GM21723 (cell line): Measurements from ENCODE around the gene DDX54.

Source experiments
- ATAC-seq: cut with Tn5 transposase; IDR thresholded peaks from one replicate; pipeline ENCODE4 v1.9.1; 2021; ENCODE audit warnings: mild to moderate bottlenecking, moderate library complexity; ENCODE audit not compliant: unreplicated experiment

DDX54 gene

GRCh38 chr12:113164014-113164413, 21.3 kb downstream of the DDX54 start:
- no peak for ATAC-seq

DNA sequence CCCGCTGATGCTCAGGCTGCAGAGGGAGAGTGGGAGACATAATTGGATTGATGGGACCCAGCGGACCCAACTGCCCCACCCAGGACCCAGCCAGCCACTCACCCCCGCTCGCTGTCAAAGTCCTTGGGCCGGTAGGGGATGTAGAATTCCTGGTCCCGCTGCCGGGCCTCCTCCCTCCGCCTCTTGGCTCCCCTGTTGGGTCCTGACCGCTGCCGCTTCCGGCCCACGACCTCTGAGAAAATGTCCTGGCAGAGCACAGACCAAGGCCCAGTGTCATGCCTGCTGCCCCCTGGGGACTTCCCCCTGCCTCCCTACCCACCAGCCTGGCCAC, 22.3 kb downstream of the DDX54 start:
- no peak for ATAC-seq

DNA sequence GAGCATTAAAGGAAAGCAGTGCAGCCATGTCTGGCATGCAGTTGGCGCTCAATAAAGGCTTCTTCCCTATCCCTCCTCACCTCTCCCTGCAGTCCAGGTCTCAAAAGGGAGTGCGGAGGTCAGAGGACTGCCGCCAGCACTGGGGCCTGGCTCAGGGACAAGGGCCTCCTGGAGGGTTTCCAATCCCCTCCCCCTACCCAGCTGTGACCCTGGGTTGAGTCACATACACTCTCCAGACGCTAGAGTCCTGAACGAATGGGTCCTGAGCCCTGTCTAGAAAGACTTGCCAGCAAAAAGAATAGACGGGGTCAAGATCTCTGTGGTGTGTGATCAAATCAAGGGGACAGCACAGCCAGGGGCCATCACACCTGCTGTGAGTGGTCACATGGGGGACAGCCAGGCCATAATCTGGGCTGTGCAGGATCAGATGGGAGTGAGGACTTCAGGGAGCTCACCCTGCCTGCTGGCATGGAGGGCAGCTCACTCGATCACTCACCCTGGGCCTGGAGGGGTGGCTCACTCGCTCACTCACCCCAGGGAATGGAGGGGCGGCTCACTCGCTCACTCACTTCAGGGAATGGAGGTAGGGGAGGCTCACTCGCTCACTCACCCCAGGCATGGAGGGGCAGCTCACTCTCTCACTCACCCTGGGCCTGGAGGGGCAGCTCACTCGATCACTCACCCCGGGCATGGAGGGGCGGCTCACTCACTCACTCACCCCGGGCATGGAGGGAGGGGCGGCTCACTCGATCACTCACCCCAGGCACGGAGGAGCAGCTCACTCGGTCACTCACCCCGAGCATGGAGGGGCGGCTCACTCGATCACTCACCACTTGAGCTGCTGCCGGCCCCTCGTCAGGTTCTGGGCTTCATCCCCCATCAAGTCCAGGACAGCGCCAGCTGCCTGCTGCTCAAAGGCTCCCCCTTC, 22.9 kb downstream of the DDX54 start:
- no peak for ATAC-seq

DNA sequence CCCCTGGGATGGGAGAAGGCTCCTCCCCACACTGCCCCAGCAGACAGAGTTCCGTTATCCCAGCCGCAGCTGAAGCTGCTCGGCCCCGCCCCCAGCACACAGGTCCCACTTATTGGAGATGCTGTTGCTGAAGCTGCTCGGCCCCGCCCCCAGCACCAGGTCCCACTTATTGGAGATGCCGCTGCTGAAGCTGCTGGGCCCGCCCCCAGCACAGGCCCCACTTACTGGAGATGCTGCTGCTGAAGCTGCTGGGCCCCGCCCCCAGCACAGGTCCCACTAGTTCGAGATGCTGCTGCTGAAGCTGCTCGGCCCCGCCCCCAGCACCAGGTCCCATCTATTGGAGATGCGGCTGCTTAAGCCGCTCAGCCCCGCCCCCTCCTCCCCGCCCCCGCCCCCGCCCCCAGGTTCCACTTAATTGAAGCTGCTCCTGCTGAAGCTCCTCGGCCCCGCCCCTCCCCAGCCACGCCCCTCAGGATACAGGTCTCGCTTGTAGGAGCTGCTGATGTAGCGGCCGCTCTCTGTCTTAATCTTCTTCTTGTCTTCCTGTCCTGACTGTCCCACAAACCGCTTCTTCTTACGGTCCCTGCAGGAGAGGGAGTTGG, 23.8 kb downstream of the DDX54 start:
- ATAC-seq: no peak

- no peak for ATAC-seq
Observed at GRCh38 chr12:113159937-113160336, 25.3 kb downstream of the DDX54 start.

DNA sequence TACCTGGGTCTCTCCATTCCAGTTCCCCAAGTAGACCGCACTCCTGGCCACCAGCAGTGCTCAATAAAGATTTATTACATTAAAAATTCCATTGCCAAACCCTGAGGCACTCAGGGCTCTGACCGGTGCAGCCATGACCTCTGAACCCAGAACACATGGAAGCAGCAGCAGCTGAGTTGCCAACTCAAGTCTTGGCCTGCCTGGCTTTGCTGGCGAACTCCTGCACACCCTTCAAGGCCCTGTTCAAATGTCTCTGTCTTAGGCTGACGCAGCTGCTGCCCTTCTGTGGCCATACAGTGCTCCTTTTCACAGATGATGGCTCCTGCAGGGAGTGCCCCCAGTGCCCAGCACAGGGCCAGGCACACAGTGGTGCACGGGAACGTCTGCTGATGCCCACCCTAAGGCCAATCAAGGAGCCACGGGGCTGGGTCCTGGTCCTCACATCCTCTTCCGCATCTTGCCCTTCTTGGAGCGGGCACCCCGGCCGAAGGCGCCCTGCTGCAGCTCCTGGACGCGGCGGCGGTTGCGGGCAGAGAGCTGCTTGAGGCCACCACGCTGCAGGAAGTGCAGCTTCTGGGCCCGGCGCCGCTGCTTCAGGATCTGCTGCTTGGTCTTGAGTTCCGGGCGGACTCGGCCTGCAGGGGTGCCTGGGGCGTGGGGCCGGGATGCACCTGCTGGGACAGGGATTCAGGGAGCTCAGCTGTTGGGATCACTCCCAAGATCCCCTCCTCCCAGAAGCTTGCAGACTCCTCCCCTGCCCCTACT, 26.7 kb downstream of the DDX54 start:
- ATAC-seq: no peak

- no peak for ATAC-seq
Observed at GRCh38 chr12:113157218-113157859, 27.9 kb downstream of the DDX54 start.

- no peak for ATAC-seq
Observed at GRCh38 chr12:113155646-113156045, 29.6 kb downstream of the DDX54 start.

- no peak for ATAC-seq
Observed at GRCh38 chr12:113155060-113155459, 30.2 kb downstream of the DDX54 start.

GRCh38 chr12:113154351-113154973, 30.8 kb downstream of the DDX54 start:
- no peak for ATAC-seq

GRCh38 chr12:113152835-113153814, 32.2 kb downstream of the DDX54 start:
- peak; percentile 76 for ATAC-seq

DNA sequence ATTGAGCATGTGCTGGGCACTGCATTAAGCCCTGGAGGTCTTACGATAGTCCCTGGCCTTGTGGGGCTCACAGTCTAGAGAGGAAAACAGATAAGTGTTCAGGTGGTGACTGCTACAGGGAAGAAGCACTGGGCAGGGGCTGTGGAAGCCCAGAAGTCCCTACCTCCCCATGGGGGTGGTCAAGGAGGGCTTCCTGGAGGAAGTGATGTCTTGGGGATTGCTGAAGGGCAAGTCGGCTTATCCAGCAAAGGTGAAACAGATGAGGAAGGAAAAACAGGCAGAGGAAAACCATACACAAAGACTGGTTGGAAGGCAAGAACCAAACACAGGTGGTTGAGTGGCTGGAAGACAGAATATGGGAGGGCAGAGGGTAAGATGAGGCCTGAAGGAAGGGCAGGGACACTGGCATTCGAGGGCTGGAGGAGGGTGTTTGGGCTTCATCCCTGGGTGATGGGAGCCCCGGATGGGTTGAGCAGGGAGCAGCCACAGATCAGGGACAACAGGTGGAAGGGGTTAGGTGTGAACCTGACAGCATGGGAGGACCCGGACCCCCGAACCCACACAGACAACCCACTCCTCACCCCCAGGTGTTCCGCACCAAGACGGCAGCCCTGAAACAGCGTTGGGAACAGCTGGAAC, 33.0 kb downstream of the DDX54 start:
- no peak for ATAC-seq

- ATAC-seq: no peak
Observed at GRCh38 chr12:113151655-113152054, 33.6 kb downstream of the DDX54 start.

DNA sequence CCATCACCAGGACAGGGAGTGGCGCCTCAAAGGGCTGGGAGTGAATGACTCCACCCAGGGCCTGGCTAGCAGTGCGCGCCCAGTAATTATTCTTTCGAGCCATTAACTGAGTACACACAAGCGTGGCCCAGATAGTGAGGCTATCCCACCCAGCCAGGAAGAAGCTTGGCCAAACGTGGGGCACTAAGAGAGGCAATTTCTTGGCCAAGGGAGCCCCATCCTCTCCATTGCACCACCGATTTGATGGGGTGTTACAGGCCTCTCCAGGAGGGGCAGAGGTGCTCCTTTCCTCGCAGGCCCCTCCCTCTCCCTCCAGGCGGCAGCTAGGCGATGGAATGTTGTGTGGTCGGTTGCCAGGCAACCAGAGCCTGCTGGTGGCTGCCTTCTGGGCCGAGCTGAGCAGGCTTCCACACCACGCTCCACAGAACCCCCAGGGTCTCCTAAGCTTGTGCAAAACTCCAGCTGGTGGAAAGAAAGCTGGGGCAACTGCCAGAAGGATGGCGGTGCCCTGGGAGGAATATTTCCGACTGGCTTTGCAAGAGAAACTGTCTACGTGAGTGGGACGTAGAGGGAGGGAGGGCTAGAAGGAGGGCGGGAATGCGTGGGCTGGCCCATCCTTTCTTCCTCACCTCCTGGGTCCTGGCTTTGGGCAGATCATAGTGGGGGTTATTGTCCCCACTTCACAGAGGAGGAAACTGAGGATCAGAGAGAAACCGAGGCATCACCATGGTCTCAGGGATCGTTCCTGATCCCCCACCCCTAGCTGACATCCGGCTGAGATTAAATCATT, 35.7 kb downstream of the DDX54 start, which contains the start of gene CFAP73:
Gene CFAP73 (plus strand): TSS at position 364 of the 790 bp plus-strand sequence. CDS start 134 bp downstream, at position 498.
- no peak for ATAC-seq

DNA sequence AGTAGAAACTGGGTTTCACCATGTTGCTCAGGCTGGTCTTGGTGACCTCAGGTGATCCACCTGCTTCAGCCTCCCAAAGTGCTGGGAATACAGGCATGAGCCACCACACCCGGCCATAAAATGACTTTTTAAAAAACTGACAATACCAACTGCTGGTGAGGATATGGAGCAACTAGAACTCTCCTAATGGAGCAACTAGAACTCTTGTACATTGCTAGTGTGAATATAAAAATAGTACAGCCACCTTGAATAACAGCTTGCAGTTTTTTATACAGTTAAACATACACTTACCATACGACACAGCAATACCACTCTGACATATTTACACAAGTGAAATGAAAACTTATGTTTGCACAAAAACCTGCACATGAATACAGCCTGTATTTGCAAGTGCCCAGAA, 38.3 kb downstream of the DDX54 start:
- no peak for ATAC-seq

GRCh38 chr12:113145720-113146551, 39.3 kb downstream of the DDX54 start:
- no peak for ATAC-seq

DNA sequence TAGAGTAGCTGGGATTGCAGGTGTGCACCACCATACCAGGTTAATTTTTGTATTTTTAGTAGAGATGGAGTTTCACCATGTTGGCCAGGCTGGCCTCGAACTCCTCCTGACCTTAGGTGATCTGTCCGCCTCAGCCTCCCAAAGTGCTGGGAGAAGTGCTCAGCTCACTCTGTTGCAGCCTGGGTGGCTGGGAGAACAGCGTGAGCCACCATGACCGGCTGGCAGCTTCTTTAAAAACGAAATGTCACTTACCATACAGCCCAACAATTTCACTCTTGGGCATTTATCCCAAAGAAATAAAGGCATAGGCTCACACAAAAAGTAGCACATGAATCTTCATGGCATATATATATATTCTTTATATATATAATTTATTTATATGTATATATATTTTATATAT, 40.5 kb downstream of the DDX54 start:
- ATAC-seq: no peak
